Right ventricle myocardium superior (tissue), 1 donor: ENCODE results near the gene FAM83G. TPM values are rescaled to one million over a fixed set of nuclear protein-coding genes. Genes with fewer than 3 reads are reported as not detected.
"Not testable (repeated sequence)": the region's sequence is repeated elsewhere in the genome, so short reads cannot be mapped to it uniquely, and the experiment has no call there.

Source experiments
- ATAC-seq: fragments of 200-7000 bp; cut with Tn5 transposase; one replicate; pipeline ENCODE4 v1.9.1; 2020; ENCODE audit warnings: mild to moderate bottlenecking; ENCODE audit not compliant: poor library complexity
- DNase-seq: peaks from one replicate; pipeline ENCODE4 v3.0.0-alpha.2; 2020
- intact Hi-C: fragments of 100-400 bp; cut with DNase I; formaldehyde crosslinking; loops from one replicate; pipeline ENCODE4 v1.11.2; 2022
- total RNA-seq: library from RNA; stranded (reverse); fragmentation: NEBNext Ultra II Directional; extraction: Animal tissue kit (Norgen Biotek cat#: 25700); gene quantifications from one replicate; pipeline ENCODE4 v1.2.1, GENCODE V29; 2021
- donor health status: DM: no; HTN: yes; CAD: no; lungs with severe emphysema.

FAM83G gene
- total RNA-seq, 1 donor from 2014 or later, result 1.9 TPM

- no peak for DNase-seq
- ATAC-seq, result no peak
- intact Hi-C loops, result no loop called here
These were observed 54.2 kb downstream of the FAM83G start for GRCh38 chr17:18950346-18950745.

GRCh38 chr17:18949566-18949965 lies 55.0 kb downstream of the FAM83G start:
- intact Hi-C loops, result no loop called here
- ATAC-seq, result peak; percentile 56
- no peak for DNase-seq

- intact Hi-C loops, result no loop called here
- no peak for ATAC-seq
- no peak for DNase-seq
These were observed 56.0 kb downstream of the FAM83G start for GRCh38 chr17:18948476-18949006.

GRCh38 chr17:18947866-18948265 lies 56.7 kb downstream of the FAM83G start:
- no peak for ATAC-seq
- no peak for DNase-seq
- intact Hi-C loops, result no loop called here

GRCh38 chr17:18946536-18946935 lies 58.0 kb downstream of the FAM83G start:
- DNase-seq (no peak), ATAC-seq (no peak)
- intact Hi-C loops, result no loop called here

GRCh38 chr17:18944646-18945045 lies 59.9 kb downstream of the FAM83G start:
- intact Hi-C loops, result no loop called here
- DNase-seq (no peak), ATAC-seq (no peak)

GRCh38 chr17:18938692-18939023 lies 65.9 kb downstream of the FAM83G start:
- ATAC-seq, result no peak
- intact Hi-C loops, result no loop called here
- no peak for DNase-seq

- intact Hi-C loops, result no loop called here
- no peak for ATAC-seq
- DNase-seq, result no peak
These were observed 66.4 kb downstream of the FAM83G start for GRCh38 chr17:18937981-18938691.

- intact Hi-C loops, result no loop called here
- DNase-seq (no peak), ATAC-seq (no peak)
These were observed 71.2 kb downstream of the FAM83G start for GRCh38 chr17:18933102-18934058.

GRCh38 chr17:18932360-18933055 lies 72.1 kb downstream of the FAM83G start:
- ATAC-seq, result no peak
- no peak for DNase-seq
- intact Hi-C loops, result no loop called here

- ATAC-seq, result no peak
- intact Hi-C loops, result no loop called here
- DNase-seq, result no peak
These were observed 75.9 kb downstream of the FAM83G start for GRCh38 chr17:18928628-18929125.

- ATAC-seq (no peak), DNase-seq (no peak)
- intact Hi-C loops, result no loop called here
These were observed 79.4 kb downstream of the FAM83G start for GRCh38 chr17:18925187-18925586.

- ATAC-seq, intact Hi-C loops, DNase-seq: not testable (repeated sequence)
These were observed 82.0 kb downstream of the FAM83G start for GRCh38 chr17:18922596-18922995.

GRCh38 chr17:18921912-18922451 lies 82.6 kb downstream of the FAM83G start:
- intact Hi-C loops, result no loop called here
- no peak for ATAC-seq
- DNase-seq, result no peak

- no peak for DNase-seq
- no peak for ATAC-seq
- intact Hi-C loops, result no loop called here
These were observed 83.1 kb downstream of the FAM83G start for GRCh38 chr17:18921485-18921884.

GRCh38 chr17:18920911-18921441 lies 83.6 kb downstream of the FAM83G start:
- intact Hi-C loops, result no loop called here
- DNase-seq (no peak), ATAC-seq (peak; percentile 43)

- no peak for DNase-seq
- peak; percentile 31 for ATAC-seq
- intact Hi-C loops, result loop anchor here (10.0 kb wide), 2 partner anchors 45 to 55 kb away; no protein-coding TSS in a partner anchor
These were observed 84.6 kb downstream of the FAM83G start for GRCh38 chr17:18919963-18920362.
